Muscle of leg (tissue), 11 donors: ENCODE data around the gene GNA14. TPM values are rescaled to one million over a fixed set of nuclear protein-coding genes. Genes with fewer than 3 reads are reported as not detected.
"Not testable (repeated sequence)": the region's sequence is repeated elsewhere in the genome, so short reads cannot be mapped to it uniquely, and the experiment has no call there.

Source experiments
- DNase-seq: peaks from one replicate; pipeline ENCODE4 v3.0.0; 2013
- H3K27ac ChIP-seq: one replicate; pipeline ENCODE4 v1.5.1; 2013; ENCODE audit warnings: mild to moderate bottlenecking, low read length, control low read depth
- H3K27me3 ChIP-seq: one replicate; pipeline ENCODE4 v1.6.1; 2013; ENCODE audit warnings: low read length; ENCODE audit not compliant: control insufficient read depth, insufficient read depth
- H3K36me3 ChIP-seq: one replicate; pipeline ENCODE4 v1.6.1; 2013; ENCODE audit warnings: low read length; ENCODE audit not compliant: control insufficient read depth, insufficient read depth
- H3K4me1 ChIP-seq: one replicate; pipeline ENCODE4 v1.6.1; 2013; ENCODE audit warnings: low read length; ENCODE audit not compliant: control insufficient read depth, insufficient read depth
- H3K4me3 ChIP-seq: one replicate; pipeline ENCODE4 v1.5.1; 2013; ENCODE audit warnings: low read length, control low read depth
- H3K9me3 ChIP-seq: replicated peaks from 2 replicates; pipeline ENCODE4 v1.6.1; 2013; ENCODE audit warnings: low read depth, low read length; ENCODE audit not compliant: control insufficient read depth
- WGBS: methylation state at CpG from one replicate; pipeline ENCODE4 v1.1.5; 2013; ENCODE audit warnings: missing lambda C conversion rate; ENCODE audit not compliant: insufficient coverage; 5-methylcytosine and 5-hydroxymethylcytosine counted together
- polyA plus RNA-seq, 8 donors: library from polyadenylated mRNA; unstranded; fragments of 120-200 nt; gene quantifications; one replicate each; pipeline versions ENCODE4 v1.2.1 to v1.2.3, GENCODE V29; 2013; ENCODE audit warnings: inconsistent platforms in 1 of 8, low replicate concordance in 1 of 8; ENCODE audit not compliant: insufficient read length in 8 of 8, insufficient read depth in 1 of 8
- total RNA-seq: library from RNA; stranded (reverse); fragments of 120-200 nt; gene quantifications from one replicate; pipeline ENCODE4 v1.2.4, GENCODE V29; 2013

The GNA14 gene
- total and polyA plus RNA-seq, 9 donors: 2.1 to 6.6 (median 3.3) TPM

DNA sequence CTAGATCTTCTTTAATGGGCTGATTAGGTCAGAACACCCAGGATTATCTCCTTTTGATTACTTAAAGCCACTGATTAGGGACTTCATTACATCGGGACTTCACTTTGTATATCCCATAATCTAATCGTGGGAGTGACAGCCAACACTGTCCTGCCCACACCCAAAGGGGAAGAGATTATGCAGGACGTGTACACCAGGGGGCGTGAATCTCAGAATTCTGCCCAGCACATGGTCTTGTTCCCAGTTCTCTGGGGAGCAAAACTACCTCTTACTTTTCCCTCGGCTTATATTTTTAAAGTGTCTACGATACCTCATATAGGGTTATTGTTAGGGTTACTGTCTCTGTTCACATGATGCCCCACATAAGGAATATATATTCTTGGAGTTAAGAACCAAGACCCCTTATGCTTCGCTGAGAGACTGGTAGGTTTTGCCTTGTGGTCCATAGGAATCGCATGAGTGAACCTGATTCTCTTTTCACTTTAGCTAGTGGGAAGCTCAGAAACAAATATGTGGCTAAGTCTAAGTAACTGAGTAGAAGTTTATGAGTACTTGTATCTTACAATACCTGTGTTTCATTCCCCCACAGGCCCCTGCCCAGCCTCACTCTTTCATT lies 192.7 kb downstream of the GNA14 start:
- WGBS: 68% methylated on average over 2 of the region's 8 CpGs
- H3K27ac ChIP-seq: no peak overlapping the region
- DNase-seq: no peak
- H3K27me3 ChIP-seq: no peaks in the 10 kb centered on the region
- H3K36me3 ChIP-seq: no peaks in the 10 kb centered on the region
- H3K4me3 ChIP-seq: no peak overlapping the region
- no peaks in the 10 kb centered on the region for H3K9me3 ChIP-seq
- peaks cover 2% of the 10 kb centered on the region for H3K4me1 ChIP-seq

GRCh38 chr9:77454663-77455062 lies 193.5 kb downstream of the GNA14 start:
- no peaks in the 10 kb centered on the region for H3K36me3 ChIP-seq
- WGBS: 29% methylated on average over 1 of the region's 3 CpGs
- no peaks in the 10 kb centered on the region for H3K27me3 ChIP-seq
- no peak overlapping the region for H3K4me3 ChIP-seq
- no peaks in the 10 kb centered on the region for H3K9me3 ChIP-seq
- no peak overlapping the region for H3K27ac ChIP-seq
- DNase-seq: no peak
- H3K4me1 ChIP-seq: peaks cover 2% of the 10 kb centered on the region

DNA sequence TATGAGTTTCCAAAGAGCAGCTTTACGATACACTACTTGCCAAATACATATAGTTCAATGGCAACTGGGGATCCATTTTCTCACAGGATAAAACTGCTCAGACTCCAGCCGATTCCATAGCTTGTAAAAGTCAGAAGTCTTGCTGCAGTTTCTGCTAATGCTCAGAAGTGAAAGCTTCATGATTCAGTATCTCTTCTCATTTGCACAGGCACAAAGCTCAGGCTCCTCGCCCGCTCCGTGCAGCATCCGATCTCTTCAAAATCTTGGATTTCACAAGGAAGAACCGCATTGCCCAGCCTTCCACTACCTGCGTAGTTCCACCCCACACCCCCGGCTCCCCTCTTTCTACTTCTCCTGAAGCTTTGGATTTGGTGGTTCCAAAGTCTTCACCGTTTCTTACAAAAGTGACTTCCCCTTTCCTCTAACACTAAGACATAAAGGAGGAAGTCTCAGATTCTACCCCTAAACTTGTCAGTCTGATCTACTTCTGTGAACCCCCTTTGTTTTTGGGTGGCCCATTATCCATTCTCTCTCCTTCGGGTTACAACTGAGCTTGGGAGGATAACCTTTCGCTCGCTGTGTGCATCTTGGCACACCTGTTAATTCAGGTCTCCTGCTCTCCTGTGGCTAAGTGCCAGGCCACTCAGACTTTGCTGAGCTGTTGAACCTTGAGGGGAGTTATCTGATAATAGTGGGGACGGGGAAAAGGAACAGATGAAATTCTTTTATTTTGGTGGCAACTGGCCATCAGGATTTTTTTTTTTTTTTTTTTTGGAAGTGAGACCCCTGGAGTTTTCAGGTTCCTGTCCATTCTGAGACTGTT lies 194.1 kb downstream of the GNA14 start:
- H3K27me3 ChIP-seq: no peaks in the 10 kb centered on the region
- WGBS: 58% methylated on average over 11 of the region's 14 CpGs
- DNase-seq: no peak
- no peaks in the 10 kb centered on the region for H3K9me3 ChIP-seq
- no peak overlapping the region for H3K4me3 ChIP-seq
- no peaks in the 10 kb centered on the region for H3K36me3 ChIP-seq
- H3K27ac ChIP-seq: no peak overlapping the region
- peaks cover 2% of the 10 kb centered on the region for H3K4me1 ChIP-seq

DNA sequence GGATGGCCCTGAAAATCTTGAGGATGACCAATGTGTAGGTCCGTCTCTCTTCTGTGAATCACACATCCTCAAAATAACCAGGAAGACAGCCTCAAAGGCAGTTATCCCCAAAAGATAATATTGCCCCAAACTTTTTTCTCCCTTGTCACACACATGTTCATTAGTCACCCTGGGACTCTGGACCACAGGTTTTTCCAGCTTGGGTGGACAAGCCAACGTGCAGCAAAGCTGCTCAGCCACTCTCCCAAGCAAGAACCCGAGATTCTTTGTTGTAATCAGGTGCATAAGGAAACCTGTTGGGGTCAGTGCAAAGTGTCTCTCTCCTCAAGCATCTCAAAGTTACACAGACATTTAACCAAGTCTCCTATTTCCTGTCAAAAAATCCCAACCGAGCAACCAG lies 196.6 kb downstream of the GNA14 start:
- Histone ChIP-seq H3K27me3 (no peaks in the 10 kb centered on the region), H3K9me3 (no peaks in the 10 kb centered on the region), H3K36me3 (no peaks in the 10 kb centered on the region), H3K27ac (no peak overlapping the region), H3K4me3 (no peak overlapping the region), H3K4me1 (no peaks in the 10 kb centered on the region)
- DNase-seq: no peak
- 100% methylated on average over 1 of the region's 4 CpGs for WGBS

DNA sequence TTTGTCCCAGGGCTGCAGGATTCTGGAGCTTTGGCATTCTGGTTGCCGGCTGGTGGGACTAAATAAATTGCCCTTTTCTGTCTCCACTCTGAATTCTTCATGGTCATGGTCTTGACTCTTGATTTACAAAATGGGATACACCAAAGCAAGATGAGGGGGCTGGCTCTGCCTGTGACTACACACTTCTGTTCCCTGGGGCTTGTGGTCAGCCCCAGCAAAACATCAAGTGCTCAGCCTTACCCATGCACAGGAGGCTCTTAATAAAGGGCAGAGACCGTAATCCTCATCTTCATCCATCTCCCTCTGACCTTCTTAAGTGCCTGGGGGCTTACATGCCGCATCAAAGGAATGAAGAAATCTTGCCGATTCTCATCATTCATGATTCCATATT lies 198.0 kb downstream of the GNA14 start:
- H3K27ac ChIP-seq: no peak overlapping the region
- 89% methylated on average over 4 of the region's 4 CpGs for WGBS
- no peaks in the 10 kb centered on the region for H3K4me1 ChIP-seq
- no peak for DNase-seq
- no peaks in the 10 kb centered on the region for H3K9me3 ChIP-seq
- no peaks in the 10 kb centered on the region for H3K27me3 ChIP-seq
- no peaks in the 10 kb centered on the region for H3K36me3 ChIP-seq
- no peak overlapping the region for H3K4me3 ChIP-seq

DNA sequence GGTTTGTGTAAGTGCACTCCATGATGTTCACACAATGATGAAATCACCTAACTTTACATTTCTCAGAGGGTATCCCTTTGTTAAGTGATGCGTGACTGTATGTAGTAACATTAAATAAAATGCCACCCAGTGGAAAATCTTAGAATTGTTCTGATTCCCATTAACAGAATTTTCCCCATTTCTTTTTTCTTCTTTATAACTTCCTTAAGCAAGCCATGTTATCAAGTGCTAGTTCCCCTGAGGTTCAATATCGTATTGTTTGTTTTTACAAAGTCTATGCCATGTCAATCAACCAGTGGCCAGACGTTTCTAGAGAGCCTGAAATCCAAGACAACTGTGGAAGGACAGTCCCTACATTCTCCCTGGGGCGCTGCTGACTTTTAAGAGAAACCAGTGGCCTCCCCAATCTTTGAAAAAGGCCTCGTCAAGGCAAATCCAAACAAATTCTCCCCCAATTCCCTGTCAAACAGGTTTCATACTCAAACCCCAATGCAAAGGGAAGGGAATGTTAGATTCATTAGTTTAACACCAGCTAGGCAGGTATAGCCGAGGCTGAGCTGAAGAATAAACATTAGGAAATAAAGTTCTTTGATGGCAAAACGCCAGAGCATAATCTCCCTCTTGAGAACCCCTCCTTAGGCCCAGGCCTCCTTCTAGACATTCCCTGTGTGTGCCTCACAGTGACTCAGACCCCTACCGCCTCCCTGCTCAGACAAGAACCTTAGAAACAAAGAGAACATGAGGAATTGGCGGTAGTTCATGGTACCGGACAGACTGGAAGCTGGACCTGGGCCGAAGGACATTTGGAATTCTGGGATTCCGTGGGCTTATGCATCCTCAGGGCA lies 198.7 kb downstream of the GNA14 start:
- no peak overlapping the region for H3K4me3 ChIP-seq
- H3K4me1 ChIP-seq: no peaks in the 10 kb centered on the region
- H3K27ac ChIP-seq: no peak overlapping the region
- no peaks in the 10 kb centered on the region for H3K36me3 ChIP-seq
- WGBS: 62% methylated on average over 7 of the region's 12 CpGs
- H3K9me3 ChIP-seq: no peaks in the 10 kb centered on the region
- no peak for DNase-seq
- no peaks in the 10 kb centered on the region for H3K27me3 ChIP-seq

GRCh38 chr9:77447646-77448045 lies 200.5 kb downstream of the GNA14 start:
- H3K36me3 ChIP-seq: no peaks in the 10 kb centered on the region
- no peak overlapping the region for H3K27ac ChIP-seq
- WGBS: no CpG with 5 or more reads among the region's 1 CpG
- no peaks in the 10 kb centered on the region for H3K4me1 ChIP-seq
- no peak for DNase-seq
- H3K27me3 ChIP-seq: no peaks in the 10 kb centered on the region
- H3K9me3 ChIP-seq: no peaks in the 10 kb centered on the region
- H3K4me3 ChIP-seq: no peak overlapping the region

- Histone ChIP-seq H3K9me3 (no peaks in the 10 kb centered on the region), H3K4me1 (peaks cover 6% of the 10 kb centered on the region), H3K27ac (no peak overlapping the region), H3K27me3 (no peaks in the 10 kb centered on the region), H3K4me3 (no peak overlapping the region), H3K36me3 (no peaks in the 10 kb centered on the region)
- WGBS: no CpG with 5 or more reads among the region's 1 CpG
- no peak for DNase-seq
Measured at GRCh38 chr9:77442436-77442835, 205.7 kb downstream of the GNA14 start.

- not testable (repeated sequence) for H3K9me3 ChIP-seq, H3K4me3 ChIP-seq, DNase-seq, H3K27ac ChIP-seq, H3K4me1 ChIP-seq, H3K36me3 ChIP-seq, H3K27me3 ChIP-seq
- 71% methylated on average over 1 of the region's 7 CpGs for WGBS
Measured at GRCh38 chr9:77441124-77441523, 207.0 kb downstream of the GNA14 start.

DNA sequence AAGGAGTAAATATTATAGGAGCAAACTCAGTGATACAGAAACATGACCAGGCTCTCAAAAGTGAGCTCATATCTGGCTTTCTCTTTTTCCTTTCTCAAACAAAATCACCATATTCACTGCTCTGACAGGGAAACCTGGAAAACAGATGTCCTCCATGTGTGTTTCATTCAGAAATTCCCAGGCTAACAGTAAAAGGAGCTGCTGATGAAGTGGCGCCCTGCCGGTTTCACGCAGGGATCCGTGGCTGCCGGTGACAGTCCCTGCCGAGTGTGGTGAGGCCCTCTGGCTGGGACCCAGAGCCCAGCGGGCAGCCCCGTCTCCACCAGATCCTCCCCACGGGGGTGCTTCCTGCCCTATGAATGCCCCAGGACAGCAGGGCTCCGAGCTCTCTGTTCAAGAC lies 208.1 kb downstream of the GNA14 start:
- 7% methylated on average over 8 of the region's 10 CpGs for WGBS
- DNase-seq: peak; percentile 93

More for the DNA sequence above, 208.1 kb downstream of the GNA14 start:
- H3K36me3 ChIP-seq: no peaks in the 10 kb centered on the region
- H3K4me1 ChIP-seq: peaks cover 11% of the 10 kb centered on the region
- H3K27me3 ChIP-seq: no peaks in the 10 kb centered on the region
- H3K4me3 ChIP-seq: no peak overlapping the region
- no peaks in the 10 kb centered on the region for H3K9me3 ChIP-seq
- peak overlapping the region; percentile 77 for H3K27ac ChIP-seq
